Stimulated activated CD8-positive, alpha-beta memory T cell treated with anti-CD3 and anti-CD28 coated beads, Interleukin-15, amount 100 ng/mL, for 4 hours (primary cell): ENCODE measurements around the gene MUC5AC.
"Not testable (repeated sequence)": the region's sequence is repeated elsewhere in the genome, so short reads cannot be mapped to it uniquely, and the experiment has no call there.

Source experiments
- DNase-seq, 2 donors: peaks; one replicate each; pipeline ENCODE4 v3.0.0-alpha.2; 2020; ENCODE audit warnings: low read depth in 2 of 2

MUC5AC gene

GRCh38 chr11:1177020-1177770 is 19.4 kb downstream of the MUC5AC start:
- DNase-seq = no peak

- no peak for DNase-seq
Observed at GRCh38 chr11:1177771-1178090, 20.0 kb downstream of the MUC5AC start.

GRCh38 chr11:1178201-1178885 is 20.6 kb downstream of the MUC5AC start:
- no peak for DNase-seq

- DNase-seq = no peak
Observed at GRCh38 chr11:1178906-1179305, 21.2 kb downstream of the MUC5AC start.

- no peak for DNase-seq
Observed at GRCh38 chr11:1179641-1180040, 21.9 kb downstream of the MUC5AC start.

- DNase-seq = no peak
Observed at GRCh38 chr11:1180171-1180570, 22.4 kb downstream of the MUC5AC start.

- no peak for DNase-seq
Observed at GRCh38 chr11:1180947-1181391, 23.2 kb downstream of the MUC5AC start.

GRCh38 chr11:1181420-1181819 is 23.7 kb downstream of the MUC5AC start:
- no peak for DNase-seq

GRCh38 chr11:1181853-1182535 is 24.2 kb downstream of the MUC5AC start:
- no peak for DNase-seq

- DNase-seq = not testable (repeated sequence)
Observed at GRCh38 chr11:1184139-1184538, 26.4 kb downstream of the MUC5AC start.

GRCh38 chr11:1188451-1189130 is 30.8 kb downstream of the MUC5AC start:
- not testable (repeated sequence) for DNase-seq

GRCh38 chr11:1189816-1190215 is 32.1 kb downstream of the MUC5AC start:
- DNase-seq = not testable (repeated sequence)

GRCh38 chr11:1191786-1192470 is 34.2 kb downstream of the MUC5AC start:
- not testable (repeated sequence) for DNase-seq

- DNase-seq = no peak
Observed at GRCh38 chr11:1192741-1193325, 35.1 kb downstream of the MUC5AC start.

- no peak for DNase-seq
Observed at GRCh38 chr11:1193326-1194230, 35.8 kb downstream of the MUC5AC start.

- no peak for DNase-seq
Observed at GRCh38 chr11:1194231-1194976, 36.7 kb downstream of the MUC5AC start.

- no peak for DNase-seq
Observed at GRCh38 chr11:1194977-1195681, 37.4 kb downstream of the MUC5AC start.

GRCh38 chr11:1195682-1196515 is 38.1 kb downstream of the MUC5AC start:
- DNase-seq = no peak
